Measurements from ENCODE around the gene SDHAF3. TPM values are rescaled to one million over a fixed set of nuclear protein-coding genes. Genes with fewer than 3 reads are reported as not detected.
A peak's percentile ranks its signal among the peaks of the same experiment; 100 is the strongest.
"Not testable (repeated sequence)": the region's sequence is repeated elsewhere in the genome, so short reads cannot be mapped to it uniquely, and the experiment has no call there.

The SDHAF3 gene
- total and polyA plus RNA-seq, 5 donors, result 19.7 to 27.0 (median 20.3) TPM

DNA sequence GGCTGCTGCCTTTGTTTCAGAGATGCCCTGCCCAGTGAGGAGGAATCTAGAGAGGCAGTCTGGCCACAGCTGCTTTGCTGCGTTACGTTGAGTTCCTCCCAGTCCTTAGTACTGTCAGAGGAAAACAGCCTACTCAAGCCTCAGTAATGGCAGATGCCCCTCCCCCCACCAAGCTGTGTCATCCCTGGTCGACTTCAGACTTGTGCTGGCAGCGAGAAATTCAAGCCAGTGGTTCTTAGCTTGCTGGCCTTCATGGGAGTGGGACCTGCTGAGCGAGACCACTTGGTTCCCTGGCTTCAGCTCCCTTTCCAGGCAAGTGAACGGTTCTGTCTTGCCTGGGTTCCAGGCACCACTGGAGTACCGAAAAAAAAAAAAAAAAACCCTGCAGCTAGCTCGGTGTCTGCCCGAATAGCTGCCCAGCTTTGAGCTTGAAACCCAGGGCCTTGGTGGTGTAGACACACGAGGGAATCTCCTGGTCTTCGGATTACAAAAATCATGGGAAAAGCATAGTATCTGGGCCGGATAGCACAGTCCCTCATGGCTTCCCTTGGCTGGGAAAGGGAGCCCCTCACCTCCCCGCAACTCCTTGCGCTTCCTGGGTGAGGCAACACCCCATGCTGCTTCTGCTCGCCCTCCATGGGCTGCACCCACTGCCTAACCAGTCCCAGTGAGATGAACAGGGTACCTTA lies 9.1 kb downstream of the SDHAF3 start:
- Histone ChIP-seq H3K27ac (ENCODE audit: low read length) (no peak overlapping the region), H3K4me1 (ENCODE audit: control insufficient read depth, insufficient read depth, low read length) (no peaks in the 10 kb centered on the region), H3K27me3 (ENCODE audit: control insufficient read depth, insufficient read depth) (no peaks in the 10 kb centered on the region), H3K9me3 (ENCODE audit: control insufficient read depth, low read length) (no peaks in the 10 kb centered on the region), H3K4me3 (ENCODE audit: low read length) (no peak overlapping the region)
- 86% methylated on average over 15 of the region's 15 CpGs for WGBS
- DNase-seq, result no peak
- intact Hi-C loops (cut with DNase I), result no loop called here
- ATAC-seq, result no peak

- Histone ChIP-seq H3K4me1 (ENCODE audit: control insufficient read depth, insufficient read depth, low read length) (no peaks in the 10 kb centered on the region), H3K27ac (ENCODE audit: low read length) (no peak overlapping the region), H3K9me3 (ENCODE audit: control insufficient read depth, low read length) (no peaks in the 10 kb centered on the region), H3K4me3 (ENCODE audit: low read length) (no peak overlapping the region), H3K27me3 (ENCODE audit: control insufficient read depth, insufficient read depth) (no peaks in the 10 kb centered on the region)
- DNase-seq (no peak), ATAC-seq (no peak)
- WGBS, result 98% methylated on average over 1 of the region's 1 CpG
- intact Hi-C loops (cut with DNase I), result no loop called here
These were observed 11.2 kb downstream of the SDHAF3 start for GRCh38 chr7:97128736-97129135.

- no peak overlapping the region for H3K4me3 ChIP-seq (ENCODE audit: low read length)
- no peaks in the 10 kb centered on the region for H3K9me3 ChIP-seq (ENCODE audit: control insufficient read depth, low read length)
- ATAC-seq (peak; percentile 37 to 45), DNase-seq (peak in 1 of 3 donors; percentile 24)
- no peaks in the 10 kb centered on the region for H3K27me3 ChIP-seq (ENCODE audit: control insufficient read depth, insufficient read depth)
- H3K4me1 ChIP-seq (ENCODE audit: control insufficient read depth, insufficient read depth, low read length), result no peaks in the 10 kb centered on the region
- intact Hi-C loops (cut with DNase I), result no loop called here
- no peak overlapping the region for H3K27ac ChIP-seq (ENCODE audit: low read length)
- WGBS, result 71% methylated on average over 6 of the region's 6 CpGs
These were observed 13.1 kb downstream of the SDHAF3 start for GRCh38 chr7:97130417-97131139.

DNA sequence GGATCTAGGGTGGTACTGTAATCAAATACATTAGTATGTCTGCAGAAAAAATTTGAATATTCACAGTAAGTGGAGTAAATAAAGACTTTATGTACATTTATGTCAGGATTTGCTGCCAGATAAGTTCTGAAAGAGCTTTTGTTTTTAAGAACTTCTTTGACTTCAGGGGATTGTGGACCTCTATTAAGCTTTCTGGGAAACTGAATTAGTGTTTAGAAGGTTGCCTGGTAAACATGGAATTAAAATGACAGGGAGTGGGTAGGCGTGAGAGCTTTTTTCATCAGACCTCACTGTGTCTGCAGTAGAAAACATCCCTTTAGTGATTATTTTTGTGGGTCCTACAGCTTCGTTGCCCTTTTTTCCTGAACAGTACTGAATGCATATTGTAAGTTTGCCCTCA lies 15.7 kb downstream of the SDHAF3 start:
- Histone ChIP-seq H3K9me3 (ENCODE audit: control insufficient read depth, low read length) (no peaks in the 10 kb centered on the region), H3K27me3 (ENCODE audit: control insufficient read depth, insufficient read depth) (no peaks in the 10 kb centered on the region), H3K4me1 (ENCODE audit: control insufficient read depth, insufficient read depth, low read length) (no peaks in the 10 kb centered on the region), H3K27ac (ENCODE audit: low read length) (no peak overlapping the region), H3K4me3 (ENCODE audit: low read length) (no peak overlapping the region)
- ATAC-seq, result no peak
- no peak for DNase-seq
- 66% methylated on average over 2 of the region's 2 CpGs for WGBS
- intact Hi-C loops (cut with DNase I), result no loop called here

DNA sequence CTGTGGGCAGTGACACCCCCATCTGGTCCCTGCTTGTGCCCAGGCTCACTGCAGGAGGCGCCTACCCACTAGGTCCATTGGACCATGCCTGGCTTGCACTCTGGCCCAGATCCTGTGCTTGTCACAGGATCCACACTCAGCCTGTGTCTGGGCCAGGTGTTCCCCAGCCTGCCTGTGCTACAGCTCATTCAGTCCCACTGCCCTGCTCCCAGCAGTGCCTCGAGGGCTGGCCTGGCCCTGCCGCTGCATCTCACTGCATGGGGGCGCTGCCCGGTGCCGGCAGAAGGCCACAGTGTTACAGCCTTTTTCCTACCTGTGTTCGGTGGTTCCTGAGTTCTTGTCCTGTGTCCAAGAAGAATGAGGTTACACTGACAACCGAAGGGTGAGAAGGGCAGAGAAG lies 21.3 kb downstream of the SDHAF3 start:
- Histone ChIP-seq H3K27ac (ENCODE audit: low read length) (no peak overlapping the region), H3K4me3 (ENCODE audit: low read length) (no peak overlapping the region), H3K9me3 (ENCODE audit: control insufficient read depth, low read length) (no peaks in the 10 kb centered on the region), H3K4me1 (ENCODE audit: control insufficient read depth, insufficient read depth, low read length) (no peaks in the 10 kb centered on the region), H3K27me3 (ENCODE audit: control insufficient read depth, insufficient read depth) (no peaks in the 10 kb centered on the region)
- intact Hi-C loops (cut with DNase I), result no loop called here
- no peak for DNase-seq
- WGBS, result 98% methylated on average over 8 of the region's 8 CpGs
- ATAC-seq, result no peak

GRCh38 chr7:97145068-97145467 lies 27.6 kb downstream of the SDHAF3 start:
- 64% methylated on average over 1 of the region's 1 CpG for WGBS
- DNase-seq, result no peak
- Histone ChIP-seq H3K4me3 (ENCODE audit: low read length) (no peak overlapping the region), H3K9me3 (ENCODE audit: control insufficient read depth, low read length) (no peaks in the 10 kb centered on the region), H3K4me1 (ENCODE audit: control insufficient read depth, insufficient read depth, low read length) (no peaks in the 10 kb centered on the region), H3K27me3 (ENCODE audit: control insufficient read depth, insufficient read depth) (no peaks in the 10 kb centered on the region), H3K27ac (ENCODE audit: low read length) (no peak overlapping the region)
- ATAC-seq, result no peak
- intact Hi-C loops (cut with DNase I), result no loop called here

DNA sequence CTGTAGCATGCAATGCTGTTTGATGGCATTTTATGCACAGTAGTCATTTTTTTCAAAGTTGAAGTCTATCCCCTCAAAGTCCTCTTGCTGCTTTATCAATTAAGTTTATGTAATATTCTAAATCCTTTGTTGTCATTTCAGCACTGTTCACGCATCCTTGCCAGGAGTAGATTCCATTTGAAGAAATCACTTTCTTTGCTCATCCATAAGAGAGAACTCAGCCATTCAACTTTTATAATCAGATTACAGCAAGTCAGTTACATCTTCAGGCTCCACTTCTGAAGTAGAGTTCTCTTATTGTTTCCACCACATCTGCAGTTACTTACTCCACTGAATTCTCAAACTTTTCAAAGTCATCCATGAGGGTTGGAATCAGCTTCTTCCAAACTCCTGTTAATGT lies 32.3 kb downstream of the SDHAF3 start:
- H3K9me3 ChIP-seq (ENCODE audit: control insufficient read depth, low read length), result no peaks in the 10 kb centered on the region
- H3K27me3 ChIP-seq (ENCODE audit: control insufficient read depth, insufficient read depth), result no peaks in the 10 kb centered on the region
- no peak for ATAC-seq
- 90% methylated on average over 1 of the region's 1 CpG for WGBS
- DNase-seq, result no peak
- H3K27ac ChIP-seq (ENCODE audit: low read length), result no peak overlapping the region
- no peak overlapping the region for H3K4me3 ChIP-seq (ENCODE audit: low read length)
- intact Hi-C loops (cut with DNase I), result no loop called here
- H3K4me1 ChIP-seq (ENCODE audit: control insufficient read depth, insufficient read depth, low read length), result no peaks in the 10 kb centered on the region

DNA sequence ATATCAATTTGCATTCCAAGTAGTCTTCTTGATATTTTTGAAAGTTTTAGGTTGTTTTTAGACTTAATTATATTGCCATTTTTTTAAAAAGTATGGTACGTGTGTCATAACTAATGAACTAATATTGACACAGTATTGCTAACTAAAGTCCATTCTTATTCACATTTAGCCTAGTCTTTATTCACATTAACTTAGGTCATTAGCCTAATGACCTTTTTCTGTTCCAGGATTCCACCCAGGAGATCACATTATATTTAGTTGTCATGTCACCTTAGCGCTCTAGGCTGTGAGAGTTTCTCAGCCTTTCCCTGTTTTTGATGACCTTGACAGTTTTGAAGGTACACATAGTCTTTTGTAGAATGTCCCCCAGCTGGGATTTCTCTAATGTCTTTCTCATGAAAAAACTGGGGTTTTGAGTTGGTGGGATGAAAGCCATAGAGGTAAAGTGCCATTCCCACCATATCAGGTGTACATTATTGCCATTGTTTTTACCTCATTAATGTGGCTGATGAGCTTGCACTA lies 38.5 kb downstream of the SDHAF3 start:
- intact Hi-C loops (cut with DNase I), result no loop called here
- no peaks in the 10 kb centered on the region for H3K27me3 ChIP-seq (ENCODE audit: control insufficient read depth, insufficient read depth)
- no peaks in the 10 kb centered on the region for H3K4me1 ChIP-seq (ENCODE audit: control insufficient read depth, insufficient read depth, low read length)
- no peak overlapping the region for H3K27ac ChIP-seq (ENCODE audit: low read length)
- no peak for ATAC-seq
- DNase-seq, result no peak
- H3K4me3 ChIP-seq (ENCODE audit: low read length), result no peak overlapping the region
- WGBS, result 98% methylated on average over 2 of the region's 2 CpGs
- H3K9me3 ChIP-seq (ENCODE audit: control insufficient read depth, low read length), result no peaks in the 10 kb centered on the region

GRCh38 chr7:97159984-97160383 lies 42.5 kb downstream of the SDHAF3 start:
- H3K9me3 ChIP-seq (ENCODE audit: control insufficient read depth, low read length); H3K4me3 ChIP-seq (ENCODE audit: low read length); intact Hi-C loops (cut with DNase I); H3K4me1 ChIP-seq (ENCODE audit: control insufficient read depth, insufficient read depth, low read length); H3K27ac ChIP-seq (ENCODE audit: low read length); H3K27me3 ChIP-seq (ENCODE audit: control insufficient read depth, insufficient read depth); ATAC-seq: not testable (repeated sequence)
- peak in 1 of 3 donors; percentile 29 for DNase-seq
- 98% methylated on average over 26 of the region's 26 CpGs for WGBS

DNA sequence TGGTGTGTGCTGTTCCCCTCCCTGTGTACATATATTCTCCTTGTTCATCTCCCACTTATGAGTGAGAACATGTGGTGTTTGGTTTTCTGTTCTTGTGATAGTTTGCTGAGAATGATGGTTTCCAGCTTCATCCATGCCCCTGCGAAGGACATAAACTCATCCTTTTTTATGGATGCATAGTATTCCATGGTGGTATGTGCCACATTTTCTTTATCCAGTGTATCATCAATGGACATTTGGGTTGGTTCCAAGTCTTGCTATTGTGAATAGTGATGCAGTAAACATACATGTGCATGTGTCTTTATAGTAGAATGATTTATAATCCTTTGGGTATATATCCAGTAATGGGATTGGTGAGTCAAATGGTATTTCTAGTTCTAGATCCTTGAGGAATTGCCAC lies 44.1 kb downstream of the SDHAF3 start:
- H3K27me3 ChIP-seq (ENCODE audit: control insufficient read depth, insufficient read depth); ATAC-seq; H3K4me1 ChIP-seq (ENCODE audit: control insufficient read depth, insufficient read depth, low read length); H3K9me3 ChIP-seq (ENCODE audit: control insufficient read depth, low read length); H3K4me3 ChIP-seq (ENCODE audit: low read length); intact Hi-C loops (cut with DNase I); DNase-seq; H3K27ac ChIP-seq (ENCODE audit: low read length): not testable (repeated sequence)
- 97% methylated on average over 1 of the region's 1 CpG for WGBS

DNA sequence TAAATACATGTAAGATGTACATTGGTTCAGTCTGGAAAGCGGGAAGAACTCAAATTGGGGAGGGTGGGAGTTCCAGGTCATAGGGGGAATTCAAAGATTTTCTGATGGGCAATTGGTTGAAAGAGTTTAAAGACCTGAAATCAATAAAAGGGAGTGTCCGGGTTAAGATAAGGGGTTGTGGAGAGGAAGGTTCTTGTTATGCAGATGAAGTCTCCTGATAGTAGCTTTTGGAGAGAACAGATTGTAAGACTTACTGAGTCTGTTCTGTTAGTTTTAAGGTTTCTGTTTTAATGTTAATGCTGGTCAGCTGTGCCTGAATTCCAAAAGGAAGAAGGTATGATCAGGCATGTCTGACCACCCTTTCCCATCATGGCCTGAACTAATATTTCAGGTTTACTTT lies 48.8 kb downstream of the SDHAF3 start:
- H3K4me3 ChIP-seq (ENCODE audit: low read length), result no peak overlapping the region
- DNase-seq, result no peak
- no peaks in the 10 kb centered on the region for H3K4me1 ChIP-seq (ENCODE audit: control insufficient read depth, insufficient read depth, low read length)
- H3K27me3 ChIP-seq (ENCODE audit: control insufficient read depth, insufficient read depth), result no peaks in the 10 kb centered on the region
- no peak for ATAC-seq
- no peaks in the 10 kb centered on the region for H3K9me3 ChIP-seq (ENCODE audit: control insufficient read depth, low read length)
- intact Hi-C loops (cut with DNase I), result no loop called here
- no peak overlapping the region for H3K27ac ChIP-seq (ENCODE audit: low read length)
- 95% methylated on average over 2 of the region's 2 CpGs for WGBS
